Measurements from ENCODE around the gene NSUN3.

DNA sequence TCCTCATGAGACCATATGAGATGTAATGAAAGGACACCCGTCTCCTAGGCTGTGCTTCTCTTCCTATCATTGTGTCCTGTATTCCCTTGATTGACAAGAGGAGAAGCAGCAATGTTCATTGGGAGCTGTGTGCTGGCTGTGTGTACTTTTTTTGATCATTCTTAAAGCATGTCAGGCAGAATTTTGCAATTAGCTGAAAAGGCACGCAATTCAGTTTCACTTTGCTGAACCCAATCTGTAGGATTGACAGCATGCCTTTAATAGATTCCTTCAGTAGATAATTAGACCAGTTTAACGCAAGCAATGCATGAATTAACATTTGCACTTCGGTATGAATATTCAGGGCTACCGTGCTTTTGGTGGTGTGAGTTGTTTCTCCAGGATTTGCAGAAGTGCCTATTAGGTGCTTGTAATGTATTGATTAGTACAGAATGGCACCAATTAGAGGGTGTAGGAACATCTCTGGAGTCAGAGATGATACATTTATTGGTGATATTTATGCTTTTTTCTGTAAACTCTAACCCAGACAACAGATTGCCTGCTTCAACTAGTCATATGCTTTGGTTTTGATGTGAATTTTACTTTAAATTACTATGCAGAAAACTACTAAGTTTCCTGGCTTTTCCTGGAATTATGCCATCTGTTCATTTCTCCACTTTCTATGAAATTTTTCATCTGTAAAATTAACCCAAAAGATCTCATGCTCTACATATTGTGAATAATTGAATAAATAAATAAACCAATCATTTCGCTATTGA is 114.3 kb downstream of the NSUN3 start:
- TF ChIP-seq SIN3A (IDR thresholded peaks at IDR 0.05; ENCODE audit: borderline replicate concordance, insufficient read depth, low read depth, low read length) = no peak
- TF ChIP-seq, protein P1, sequence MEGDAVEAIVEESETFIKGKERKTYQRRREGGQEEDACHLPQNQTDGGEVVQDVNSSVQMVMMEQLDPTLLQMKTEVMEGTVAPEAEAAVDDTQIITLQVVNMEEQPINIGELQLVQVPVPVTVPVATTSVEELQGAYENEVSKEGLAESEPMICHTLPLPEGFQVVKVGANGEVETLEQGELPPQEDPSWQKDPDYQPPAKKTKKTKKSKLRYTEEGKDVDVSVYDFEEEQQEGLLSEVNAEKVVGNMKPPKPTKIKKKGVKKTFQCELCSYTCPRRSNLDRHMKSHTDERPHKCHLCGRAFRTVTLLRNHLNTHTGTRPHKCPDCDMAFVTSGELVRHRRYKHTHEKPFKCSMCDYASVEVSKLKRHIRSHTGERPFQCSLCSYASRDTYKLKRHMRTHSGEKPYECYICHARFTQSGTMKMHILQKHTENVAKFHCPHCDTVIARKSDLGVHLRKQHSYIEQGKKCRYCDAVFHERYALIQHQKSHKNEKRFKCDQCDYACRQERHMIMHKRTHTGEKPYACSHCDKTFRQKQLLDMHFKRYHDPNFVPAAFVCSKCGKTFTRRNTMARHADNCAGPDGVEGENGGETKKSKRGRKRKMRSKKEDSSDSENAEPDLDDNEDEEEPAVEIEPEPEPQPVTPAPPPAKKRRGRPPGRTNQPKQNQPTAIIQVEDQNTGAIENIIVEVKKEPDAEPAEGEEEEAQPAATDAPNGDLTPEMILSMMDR (IDR thresholded peaks at IDR 0.05) = no peak
- TF ChIP-seq, protein P2, sequence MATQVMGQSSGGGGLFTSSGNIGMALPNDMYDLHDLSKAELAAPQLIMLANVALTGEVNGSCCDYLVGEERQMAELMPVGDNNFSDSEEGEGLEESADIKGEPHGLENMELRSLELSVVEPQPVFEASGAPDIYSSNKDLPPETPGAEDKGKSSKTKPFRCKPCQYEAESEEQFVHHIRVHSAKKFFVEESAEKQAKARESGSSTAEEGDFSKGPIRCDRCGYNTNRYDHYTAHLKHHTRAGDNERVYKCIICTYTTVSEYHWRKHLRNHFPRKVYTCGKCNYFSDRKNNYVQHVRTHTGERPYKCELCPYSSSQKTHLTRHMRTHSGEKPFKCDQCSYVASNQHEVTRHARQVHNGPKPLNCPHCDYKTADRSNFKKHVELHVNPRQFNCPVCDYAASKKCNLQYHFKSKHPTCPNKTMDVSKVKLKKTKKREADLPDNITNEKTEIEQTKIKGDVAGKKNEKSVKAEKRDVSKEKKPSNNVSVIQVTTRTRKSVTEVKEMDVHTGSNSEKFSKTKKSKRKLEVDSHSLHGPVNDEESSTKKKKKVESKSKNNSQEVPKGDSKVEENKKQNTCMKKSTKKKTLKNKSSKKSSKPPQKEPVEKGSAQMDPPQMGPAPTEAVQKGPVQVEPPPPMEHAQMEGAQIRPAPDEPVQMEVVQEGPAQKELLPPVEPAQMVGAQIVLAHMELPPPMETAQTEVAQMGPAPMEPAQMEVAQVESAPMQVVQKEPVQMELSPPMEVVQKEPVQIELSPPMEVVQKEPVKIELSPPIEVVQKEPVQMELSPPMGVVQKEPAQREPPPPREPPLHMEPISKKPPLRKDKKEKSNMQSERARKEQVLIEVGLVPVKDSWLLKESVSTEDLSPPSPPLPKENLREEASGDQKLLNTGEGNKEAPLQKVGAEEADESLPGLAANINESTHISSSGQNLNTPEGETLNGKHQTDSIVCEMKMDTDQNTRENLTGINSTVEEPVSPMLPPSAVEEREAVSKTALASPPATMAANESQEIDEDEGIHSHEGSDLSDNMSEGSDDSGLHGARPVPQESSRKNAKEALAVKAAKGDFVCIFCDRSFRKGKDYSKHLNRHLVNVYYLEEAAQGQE (IDR thresholded peaks at IDR 0.05; ENCODE audit: insufficient read depth in 1 of 2, low read depth in 2 of 2, low read length in 1 of 2) = no peak
